Measurements from ENCODE around the gene PEPD.

The PEPD gene

DNA sequence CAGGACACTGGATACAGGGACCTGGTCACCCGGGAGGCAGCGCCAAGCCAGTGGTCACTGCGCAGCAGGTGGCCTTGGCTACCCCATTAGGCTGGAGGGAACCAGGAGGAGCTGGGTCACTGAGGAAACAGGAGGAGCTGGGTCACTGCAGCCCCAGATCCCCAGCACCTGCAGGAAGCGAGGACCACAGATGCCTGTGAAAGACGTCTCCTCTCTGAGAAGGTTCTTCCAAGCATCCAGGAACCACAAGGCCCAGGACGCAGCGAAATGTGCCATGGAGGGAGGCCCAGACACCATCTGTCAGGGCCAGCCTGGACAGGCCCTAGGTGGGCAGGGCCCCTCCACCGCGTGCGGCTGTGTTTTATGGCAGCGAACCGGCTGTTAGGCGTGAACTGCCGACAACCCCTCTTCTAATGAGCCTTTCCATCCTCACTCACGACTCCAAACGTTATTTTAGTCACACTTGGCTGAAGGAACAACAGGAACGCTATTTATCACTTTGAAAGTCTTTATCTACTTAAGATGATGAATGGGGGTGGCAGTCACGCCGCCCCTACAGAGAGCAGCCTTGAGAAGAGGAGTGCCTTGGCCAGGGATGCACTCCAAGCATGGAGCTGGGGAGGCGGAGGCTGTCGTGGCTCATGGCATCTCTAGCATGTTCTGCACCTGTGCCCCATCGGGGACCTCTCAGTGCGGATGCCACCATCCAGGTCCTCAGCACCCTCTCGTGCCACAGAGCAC lies 94.8 kb downstream of the PEPD start:
- DNase-seq: peak in 1 of 56 donors; percentile 16

DNA sequence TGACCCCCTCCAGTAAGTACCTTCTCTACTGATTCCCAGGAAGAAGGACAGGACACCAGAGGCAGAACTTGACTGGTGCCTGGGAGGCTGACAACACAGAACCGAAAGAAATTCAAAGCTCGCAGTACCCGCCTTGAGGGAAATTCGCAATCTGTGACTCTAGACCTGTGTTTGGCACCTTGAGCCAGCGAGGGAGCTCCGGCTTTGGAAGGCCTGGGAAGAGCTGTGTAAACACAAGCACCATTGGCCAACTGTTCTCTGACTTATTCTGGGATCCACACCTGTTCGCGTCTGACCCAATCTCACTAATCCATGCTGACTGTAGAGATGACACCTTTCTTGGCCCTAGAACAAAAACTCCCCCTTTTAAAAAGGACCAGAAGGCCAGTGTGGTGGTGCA lies 97.4 kb downstream of the PEPD start:
- no peak for DNase-seq

DNA sequence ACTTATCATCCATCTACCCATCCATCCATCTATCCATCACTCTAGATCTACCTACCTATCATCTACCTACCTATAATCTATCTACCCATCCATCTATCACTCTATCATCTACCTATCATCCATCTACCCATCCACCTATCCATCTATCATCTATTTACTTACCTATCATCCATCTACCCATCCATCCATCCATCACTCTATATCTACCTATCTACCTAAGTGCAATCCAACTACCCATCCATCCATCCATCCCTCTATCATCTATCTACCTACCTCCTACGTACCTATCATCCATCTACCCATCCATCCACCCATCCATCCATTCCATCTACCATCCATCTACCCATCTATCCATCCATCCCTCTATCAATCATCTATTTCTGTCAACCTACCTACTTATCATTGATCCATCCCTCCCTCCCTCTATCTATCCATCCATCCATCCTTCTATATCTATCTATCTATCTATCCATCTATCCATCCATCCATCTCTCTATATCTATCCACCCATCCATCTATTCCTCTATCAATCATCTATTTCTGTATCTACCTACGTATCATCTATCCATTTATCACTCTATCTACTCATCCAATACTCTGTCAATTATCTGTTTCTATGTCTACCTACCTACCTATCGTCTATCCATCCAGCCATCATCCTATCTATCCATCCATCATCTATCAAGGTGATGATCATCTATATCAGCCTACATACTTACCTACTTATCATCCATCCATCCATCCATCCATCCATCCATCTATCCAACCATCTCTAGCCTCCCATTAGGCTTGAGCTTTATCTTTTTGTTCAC lies 99.0 kb downstream of the PEPD start:
- no peak for DNase-seq

DNA sequence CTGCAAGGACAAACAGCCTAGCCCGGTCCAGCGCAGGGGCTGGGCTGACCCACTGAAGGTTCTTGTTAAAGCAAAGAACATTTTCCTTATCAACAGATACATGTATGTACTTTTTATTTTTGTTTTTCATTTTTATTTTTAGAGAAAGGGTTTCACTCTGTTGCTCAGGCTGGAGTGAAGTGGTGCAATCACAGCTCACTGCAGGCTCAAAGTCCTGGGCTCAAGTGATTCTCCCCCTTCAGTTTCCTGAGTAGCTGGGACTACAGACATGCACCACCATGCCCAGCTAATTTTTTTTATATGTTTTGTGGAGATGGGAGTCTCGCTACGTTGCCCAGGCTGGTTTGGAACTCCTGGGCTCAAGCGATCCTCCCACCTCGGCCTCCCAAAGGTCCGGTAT lies 100.2 kb downstream of the PEPD start:
- no peak for DNase-seq

DNA sequence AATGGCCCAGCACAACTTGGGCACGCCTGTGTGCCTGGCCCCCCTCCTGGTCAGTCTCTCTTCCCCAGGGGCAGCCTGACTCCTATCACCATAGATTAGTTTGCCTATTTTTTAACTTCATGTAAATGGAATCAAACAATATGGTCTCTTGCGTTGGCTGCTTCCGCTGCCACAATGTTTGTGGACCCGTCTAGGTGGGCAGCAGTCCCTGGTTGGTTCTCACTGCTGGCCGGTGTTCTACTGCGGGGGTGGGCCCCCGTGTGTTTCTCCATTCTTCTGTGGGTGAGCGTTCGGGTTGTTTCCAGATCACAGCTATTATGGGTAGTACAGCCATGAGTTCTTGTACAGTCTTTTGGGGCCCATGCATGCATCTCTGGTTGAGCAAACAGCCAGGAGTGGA lies 100.8 kb downstream of the PEPD start:
- DNase-seq: no peak

DNA sequence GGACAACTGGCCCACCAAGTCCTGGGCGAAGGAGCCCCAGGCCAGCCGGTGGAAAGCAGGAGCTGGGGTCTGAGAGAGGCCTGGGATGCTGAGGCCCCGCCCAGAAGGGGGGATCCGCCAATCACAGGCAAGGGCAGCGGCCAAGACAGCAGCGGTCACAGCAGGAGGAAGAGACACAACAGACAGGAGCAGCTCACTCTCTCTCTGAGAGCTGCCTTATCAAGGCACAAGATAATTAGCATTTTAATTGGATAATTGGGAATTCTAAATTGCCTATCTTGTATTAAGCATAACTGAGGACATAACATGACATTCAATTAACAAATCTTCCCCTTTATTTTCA lies 101.8 kb downstream of the PEPD start:
- no peak for DNase-seq

DNA sequence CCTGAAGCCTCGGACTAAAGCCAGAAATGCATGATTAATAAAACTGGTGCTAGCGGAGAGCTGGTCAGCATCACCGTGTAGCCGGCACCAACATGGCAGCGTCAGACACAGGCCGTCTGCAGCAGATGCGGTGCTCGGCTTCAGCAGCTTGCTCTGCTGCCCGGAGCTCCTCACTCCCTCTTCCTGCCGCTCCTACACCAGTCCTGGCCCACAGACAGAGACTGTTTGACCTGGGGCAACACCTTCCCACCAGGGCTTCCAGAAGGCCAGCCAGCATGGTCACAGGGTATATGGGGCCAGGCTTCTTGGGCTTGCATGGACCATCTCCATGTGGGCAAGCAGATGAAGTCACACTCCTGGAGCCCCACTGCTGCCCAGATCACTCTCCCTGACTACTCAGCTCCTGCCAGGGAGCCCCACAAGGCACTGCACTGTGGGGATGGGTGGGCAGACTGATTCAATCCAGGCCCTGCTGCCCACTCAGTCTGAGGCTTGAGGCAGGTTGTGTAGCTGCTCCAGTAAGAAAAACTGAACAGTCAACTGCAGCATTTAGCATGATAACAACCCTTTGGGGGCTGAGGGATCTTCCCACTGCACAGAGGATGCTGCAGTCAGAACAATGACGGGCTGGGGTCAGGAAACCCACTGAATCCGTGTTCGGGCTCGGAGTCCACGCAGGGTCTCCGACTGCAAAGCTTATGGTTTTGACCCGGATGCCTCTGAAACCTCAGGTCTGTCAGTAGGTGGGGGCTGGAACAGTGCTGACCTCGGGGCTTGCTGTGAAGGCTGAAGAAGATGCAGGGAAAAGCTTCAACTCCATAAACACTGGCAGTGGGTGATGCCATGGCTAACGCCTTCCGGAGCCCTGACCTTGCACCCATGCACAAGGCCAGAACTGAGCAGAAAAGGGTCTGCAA lies 102.5 kb downstream of the PEPD start:
- no peak for DNase-seq

DNA sequence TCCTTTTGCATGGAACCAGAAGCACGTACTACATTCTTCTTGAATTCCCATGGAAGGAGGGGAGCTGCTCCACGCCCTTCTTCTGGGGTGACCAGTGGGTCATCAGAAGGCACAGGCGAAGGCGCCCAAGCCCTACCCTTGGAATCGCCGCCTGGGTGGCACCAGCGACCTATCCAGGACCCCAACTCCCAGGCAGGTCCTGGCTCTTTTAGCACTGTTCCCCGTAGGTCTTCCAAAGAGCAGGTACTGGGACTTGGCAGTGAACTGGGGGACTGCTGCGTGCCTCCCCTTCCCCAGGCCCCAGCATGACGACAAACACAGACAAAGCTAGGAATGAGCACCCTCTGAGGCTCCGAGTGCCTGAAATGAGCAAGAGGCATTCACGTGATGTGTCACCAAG lies 103.1 kb downstream of the PEPD start:
- no peak for DNase-seq

DNA sequence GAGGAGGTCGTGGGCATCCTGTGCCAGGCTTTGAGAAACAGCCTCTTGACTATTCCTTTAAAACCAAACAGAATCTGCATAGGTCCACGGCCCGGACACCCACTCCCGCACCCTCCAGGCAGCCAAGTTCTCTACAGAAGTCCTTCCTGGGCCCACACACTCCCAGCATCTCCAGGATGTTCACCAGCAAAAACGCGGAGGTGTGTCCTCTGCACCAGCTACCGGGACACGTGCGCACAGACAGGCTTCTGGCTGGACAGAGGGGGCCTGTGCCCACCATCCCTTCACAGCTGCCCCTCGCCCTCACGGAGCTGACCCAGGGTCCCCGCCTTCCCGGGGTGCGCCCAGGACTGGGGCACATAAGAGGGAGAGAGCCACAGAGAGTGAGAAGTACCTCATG lies 103.8 kb downstream of the PEPD start:
- no peak for DNase-seq

DNA sequence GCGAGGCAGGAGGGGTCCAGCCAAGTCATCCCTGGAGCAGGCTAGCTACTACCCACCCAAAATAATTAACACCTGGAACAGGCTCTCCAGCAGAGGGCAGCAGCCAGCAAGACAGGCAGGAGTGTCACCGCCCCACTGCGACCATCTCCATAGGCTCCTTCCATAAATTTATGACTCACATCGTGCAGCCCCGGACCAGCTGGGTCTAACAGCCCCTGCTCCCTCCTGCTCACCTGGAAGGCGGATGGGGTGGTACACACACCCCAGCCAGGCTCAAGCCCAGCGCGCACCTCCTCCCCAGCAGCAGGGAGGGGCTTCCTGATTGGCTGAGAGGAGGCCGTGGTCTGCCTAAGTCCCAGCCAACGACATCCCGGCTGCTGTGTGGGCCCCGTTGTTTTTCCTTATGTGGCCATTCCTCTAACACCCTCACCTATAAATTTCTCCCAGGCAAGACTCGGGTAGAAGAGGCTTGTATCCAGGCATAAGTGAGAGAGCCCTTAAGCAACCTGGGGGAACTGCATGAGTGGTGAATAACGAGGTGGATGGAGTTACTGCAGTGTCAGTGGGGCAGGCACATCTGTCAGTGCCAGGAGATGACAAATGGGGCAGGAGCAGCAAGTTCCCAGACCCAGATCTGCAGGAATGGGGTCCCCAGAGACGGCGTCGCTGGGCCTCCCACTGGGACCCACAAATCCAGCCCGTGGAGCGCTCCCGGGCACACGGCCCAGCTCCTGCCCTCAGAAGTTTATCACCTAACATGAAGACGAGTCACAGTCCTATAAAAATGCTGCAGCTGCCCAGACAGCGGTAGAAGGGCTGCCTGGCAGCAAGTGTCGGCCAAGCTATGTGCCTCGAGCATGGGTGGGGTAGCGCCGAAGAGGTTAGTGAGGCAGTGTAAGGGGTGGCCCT lies 105.0 kb downstream of the PEPD start:
- peak in 19 of 56 donors; percentile 7 to 56 (median 32) for DNase-seq

DNA sequence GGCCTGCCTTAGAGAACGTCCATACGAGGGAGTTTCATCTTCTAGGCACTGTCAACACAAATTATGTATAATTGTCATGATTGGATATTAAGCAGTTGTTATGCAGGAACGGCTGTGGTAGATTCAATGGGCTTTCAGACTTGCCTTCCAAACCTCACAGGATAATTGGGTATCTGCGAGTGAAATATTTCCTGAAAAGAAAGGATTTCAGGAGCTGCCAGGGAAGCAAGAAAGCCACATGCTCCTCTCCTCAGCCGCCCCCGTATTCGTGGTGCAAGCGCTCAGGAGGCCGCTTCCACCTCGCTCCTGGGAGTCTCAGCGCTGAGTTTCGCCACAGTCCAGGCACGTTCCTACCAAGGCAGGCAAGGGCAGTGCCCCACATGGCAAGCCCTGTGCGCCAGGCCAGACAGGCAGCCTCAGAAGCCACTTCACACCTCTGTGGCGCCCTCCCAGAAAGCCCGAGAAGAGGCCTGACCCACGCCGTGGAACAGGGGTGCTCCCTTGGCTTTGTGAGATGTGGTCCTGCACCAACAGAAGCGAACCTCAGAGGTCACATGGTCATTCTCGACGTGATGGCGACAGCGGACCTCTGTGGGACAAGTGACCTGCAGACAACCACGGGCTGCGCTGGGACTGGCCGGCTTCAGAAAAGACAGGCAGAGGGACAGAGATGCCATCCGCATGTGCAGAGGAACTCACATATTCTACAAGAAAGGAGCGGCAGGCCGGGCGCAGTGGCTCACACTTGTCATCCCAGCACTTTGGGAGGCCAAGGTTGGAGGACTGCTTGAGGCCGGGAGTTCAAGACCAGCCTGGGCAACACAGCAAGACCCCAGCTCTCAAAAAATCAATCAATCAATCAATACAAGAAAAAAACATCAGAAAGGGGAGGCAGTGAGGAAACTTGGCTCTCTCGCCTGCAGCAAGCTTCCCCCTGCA lies 106.7 kb downstream of the PEPD start:
- peak in 4 of 56 donors; percentile 16 to 33 (median 22) for DNase-seq

DNA sequence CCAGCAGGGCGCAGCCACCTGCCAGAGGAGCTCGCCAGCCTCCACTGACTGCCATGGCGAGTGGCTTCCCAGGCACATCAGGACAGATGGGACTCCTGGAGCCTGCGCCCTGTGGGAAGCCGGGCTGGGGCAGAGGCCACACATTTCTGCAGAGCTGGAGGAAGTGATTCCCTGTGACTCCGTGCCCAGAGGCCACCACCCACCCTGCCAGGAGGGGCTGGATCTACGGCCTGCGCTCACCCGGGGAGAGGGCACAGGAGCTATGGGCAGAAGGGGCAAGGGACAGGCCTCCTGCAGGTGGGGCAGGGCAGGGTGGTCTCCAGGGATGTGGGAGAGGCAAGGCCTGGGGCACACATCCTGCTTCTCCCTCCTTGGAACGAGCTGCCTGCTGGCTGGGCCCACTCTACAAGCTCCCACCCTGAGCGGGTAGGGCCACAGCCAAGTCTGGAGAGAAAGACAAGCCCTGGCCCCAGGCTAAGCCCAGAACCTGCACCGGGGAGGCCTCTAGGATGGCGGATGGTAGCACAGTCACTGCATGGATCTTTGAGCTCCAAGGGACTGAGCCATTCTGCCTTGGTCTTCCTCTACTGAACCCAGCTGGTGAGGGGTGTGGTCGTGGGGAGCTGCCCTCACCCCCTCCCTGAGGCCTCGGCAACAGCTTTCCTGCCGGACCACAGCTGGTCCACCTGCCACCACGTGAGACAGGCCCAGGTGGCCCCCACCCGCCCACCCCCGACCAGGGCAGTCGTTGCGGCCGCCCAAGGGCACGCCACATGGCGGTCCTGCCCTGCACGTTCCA lies 107.5 kb downstream of the PEPD start:
- no peak for DNase-seq

DNA sequence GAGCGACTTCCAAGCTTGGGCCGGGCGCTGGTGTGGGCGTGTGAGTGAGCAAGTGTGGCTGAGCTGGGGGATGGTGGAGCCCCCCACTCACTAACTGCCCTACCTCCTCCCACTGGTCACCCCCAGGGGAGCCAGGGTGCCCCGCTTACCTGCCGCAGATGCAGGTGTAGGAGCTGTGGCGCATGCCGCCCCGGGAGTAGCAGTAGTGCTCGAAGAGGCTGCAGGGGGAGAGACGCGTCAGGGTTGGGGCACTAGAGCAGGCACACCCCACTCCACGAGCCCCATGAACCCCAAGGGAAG lies 108.2 kb downstream of the PEPD start:
- no peak for DNase-seq

DNA sequence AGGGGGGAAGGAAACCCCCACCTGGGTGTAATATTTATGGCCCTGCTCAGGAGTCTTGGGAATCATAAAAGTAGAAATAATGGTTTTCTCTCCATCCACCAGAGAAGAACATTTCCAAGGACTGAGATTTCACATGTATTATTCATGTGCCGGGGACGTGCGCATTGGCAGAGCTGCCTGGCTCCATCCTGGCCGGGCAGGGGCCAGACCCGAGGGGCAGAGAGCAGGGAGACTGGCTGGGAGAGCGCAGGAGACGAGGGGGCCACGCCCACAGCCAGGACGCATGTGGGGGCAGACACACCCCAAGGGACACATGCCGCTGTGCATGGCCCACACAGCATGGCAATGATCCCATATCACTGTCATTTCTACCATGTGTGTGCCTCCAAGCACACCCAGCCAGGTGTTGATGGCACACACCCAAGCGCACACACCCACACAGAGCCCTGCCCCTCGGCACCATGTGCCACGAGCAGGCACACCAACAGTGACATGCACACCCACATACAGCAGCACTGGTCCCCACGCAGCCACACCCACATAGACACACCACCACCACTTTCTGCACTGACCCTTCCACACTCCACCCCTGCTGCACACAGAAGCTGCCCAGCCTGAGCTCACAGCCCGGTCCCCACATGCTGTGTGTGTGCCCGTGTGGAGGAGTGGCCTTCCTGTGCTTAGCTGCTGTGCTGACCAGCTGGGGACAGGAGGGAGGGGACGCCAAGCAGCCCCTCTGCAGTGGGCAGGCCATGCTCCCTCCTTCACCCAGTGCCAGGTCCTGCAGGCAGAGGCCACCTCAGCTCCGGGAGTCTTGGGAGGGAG lies 108.8 kb downstream of the PEPD start:
- peak in 1 of 56 donors; percentile 28 for DNase-seq

DNA sequence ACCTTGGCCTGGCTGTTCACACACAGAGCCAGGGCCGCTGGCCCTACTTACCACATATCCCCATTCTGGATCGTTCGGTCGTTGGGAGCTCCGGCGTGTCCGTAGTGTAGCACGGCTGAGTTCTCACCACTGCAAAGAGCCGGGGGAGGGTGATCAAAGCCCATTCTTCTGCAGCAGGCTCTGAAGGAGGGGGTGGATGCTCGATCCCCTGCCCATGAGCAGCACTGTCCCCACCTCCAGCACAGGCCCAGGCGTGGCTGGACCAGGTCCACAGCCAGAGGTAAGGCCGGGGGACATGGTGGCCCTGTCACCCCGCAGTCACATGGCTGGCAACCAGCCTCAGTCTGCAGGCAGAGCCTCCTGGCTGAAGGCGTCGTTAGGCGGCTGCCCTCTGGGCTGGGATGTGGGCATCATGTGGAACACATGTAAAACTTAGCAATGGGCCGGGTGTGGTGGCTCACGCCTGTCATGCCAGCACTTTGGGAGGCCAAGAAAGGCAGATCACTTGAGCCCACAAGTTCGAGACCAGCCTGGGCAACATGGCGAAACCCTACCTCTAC lies 109.9 kb downstream of the PEPD start:
- DNase-seq: no peak

DNA sequence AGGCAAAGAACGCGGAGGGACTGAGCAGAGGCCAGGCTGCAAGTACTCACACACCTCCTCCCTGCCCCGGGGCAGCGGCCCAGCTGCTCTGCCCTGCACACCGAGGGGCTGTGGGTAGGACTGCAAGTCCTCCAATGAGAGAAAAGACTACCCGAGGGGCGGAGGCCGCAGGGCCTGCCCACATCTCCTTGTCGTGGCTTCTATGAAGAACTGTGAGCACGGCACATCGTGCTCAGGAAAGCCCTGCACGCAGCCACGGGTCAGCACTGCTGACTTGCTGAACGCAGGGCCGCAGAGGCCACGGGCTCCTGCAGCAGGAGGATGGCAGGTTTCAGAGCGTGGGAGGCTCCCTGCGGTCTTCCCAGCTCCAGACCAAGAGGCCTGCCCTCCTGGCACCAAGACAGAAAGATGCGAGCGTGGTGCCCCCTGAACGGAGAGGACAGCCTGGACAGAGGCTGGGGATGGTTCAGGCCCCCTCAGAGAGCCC lies 110.6 kb downstream of the PEPD start:
- no peak for DNase-seq

DNA sequence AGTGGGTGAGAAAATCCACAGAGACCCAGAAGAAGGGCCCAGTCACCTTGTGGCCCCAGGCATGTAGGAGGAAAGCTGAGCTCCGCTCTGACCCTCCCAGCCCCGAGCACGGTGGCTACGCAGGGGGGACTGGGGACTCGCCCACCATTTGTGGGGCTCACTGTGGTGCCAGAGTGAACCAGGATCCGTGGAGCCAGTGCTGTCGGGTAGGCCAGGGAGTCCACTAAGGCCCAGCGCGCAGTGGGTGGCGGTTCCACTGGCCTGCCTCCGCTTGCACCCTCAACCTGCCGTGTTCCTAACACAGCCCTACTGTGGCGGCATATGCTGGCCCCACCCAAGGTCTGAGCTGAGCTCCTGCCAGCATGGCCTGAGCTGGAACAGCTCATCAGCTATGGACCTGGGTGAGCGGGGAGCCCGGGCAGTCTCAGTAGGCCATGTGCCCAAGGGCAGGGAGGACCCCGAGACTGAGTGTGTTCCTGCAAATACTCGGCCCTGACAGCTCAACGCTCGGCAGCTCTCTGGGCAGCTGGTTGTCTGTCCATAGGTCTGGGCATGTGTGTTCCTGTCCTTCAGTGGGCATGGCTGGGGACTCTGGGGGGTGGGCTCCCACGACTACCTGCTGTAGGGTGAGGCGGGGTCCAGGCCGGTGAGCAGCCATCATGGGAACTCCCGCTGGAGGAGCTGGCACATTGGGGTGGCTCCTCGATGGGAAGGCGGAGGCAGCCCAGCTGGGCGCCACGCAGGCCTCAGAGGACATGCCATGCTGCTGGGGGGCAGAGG lies 111.5 kb downstream of the PEPD start:
- DNase-seq: no peak

Data from amygdala (tissue), 56 donors.